ENCODE measurements around the gene MRPS35.
A peak's percentile ranks its signal among the peaks of the same experiment; 100 is the strongest.
"Not testable (repeated sequence)": the region's sequence is repeated elsewhere in the genome, so short reads cannot be mapped to it uniquely, and the experiment has no call there.

MRPS35 gene

DNA sequence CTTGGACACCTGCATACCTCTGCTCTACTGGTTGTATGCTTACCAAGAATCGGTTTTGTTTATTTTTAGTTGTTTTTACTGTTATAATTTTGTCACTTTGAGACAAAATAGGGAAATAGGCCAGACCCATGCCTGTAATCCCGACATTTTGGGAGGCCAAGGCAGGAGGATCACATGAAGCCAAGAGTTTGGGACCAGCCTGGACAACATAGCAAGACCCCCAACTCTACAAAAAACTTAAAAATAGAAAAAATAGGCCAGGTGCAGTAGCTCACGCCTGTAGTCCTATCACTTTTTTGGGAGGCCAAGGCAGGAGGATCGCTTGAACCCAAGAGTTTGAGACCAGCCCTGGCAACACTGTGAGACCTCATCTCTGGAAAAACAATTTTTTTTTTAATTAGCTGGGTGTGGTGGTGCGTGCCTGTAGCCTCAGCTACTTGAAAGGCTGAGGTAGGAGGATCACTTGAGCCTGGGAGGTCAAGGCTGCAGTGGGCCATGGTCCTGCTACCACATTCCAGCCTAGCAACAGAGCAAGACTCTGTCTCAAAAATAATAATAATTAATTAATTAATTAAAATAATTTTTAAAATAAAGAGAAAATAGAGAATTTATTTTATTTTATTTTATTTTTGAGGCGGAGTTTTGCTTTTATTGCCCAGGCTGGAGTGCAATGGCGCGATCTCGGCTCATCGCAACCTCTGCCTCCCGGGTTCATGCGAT is 1.3 kb upstream of the MRPS35 start:
- no peak for DNase-seq (ENCODE audit: low read depth in 3 of 3)

DNA sequence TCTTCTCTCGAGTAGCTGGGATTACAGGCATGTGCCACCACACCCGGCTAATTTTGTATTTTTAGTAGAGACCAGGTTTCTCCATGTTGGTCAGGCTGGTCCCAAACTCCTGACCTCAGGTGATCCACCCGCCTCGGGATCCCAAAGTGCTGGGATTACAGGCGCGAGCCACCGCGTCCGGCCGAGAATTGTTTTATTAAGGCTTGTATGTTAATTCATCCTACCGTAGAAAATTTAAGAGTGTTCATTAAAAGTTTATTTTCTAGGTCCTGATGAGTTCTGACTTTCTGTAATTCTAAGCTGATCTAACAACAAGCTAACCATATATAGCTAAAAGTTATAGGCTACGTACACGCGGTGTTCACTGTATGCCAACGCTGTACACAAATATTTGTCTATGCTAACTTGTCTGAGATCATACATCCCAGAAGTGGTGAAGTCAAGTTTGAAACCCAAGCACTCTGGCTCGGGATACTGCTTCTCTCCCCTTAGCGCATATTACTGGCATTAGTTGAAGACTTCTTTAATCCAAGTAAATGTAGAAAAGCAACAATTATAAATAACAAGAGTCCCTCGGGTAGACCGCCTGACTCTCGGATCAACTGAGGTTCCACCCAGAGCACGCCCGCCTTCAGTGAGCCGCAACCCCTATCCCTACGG is 570 bp upstream of the MRPS35 start:
- no peak for DNase-seq (ENCODE audit: low read depth in 3 of 3)

DNA sequence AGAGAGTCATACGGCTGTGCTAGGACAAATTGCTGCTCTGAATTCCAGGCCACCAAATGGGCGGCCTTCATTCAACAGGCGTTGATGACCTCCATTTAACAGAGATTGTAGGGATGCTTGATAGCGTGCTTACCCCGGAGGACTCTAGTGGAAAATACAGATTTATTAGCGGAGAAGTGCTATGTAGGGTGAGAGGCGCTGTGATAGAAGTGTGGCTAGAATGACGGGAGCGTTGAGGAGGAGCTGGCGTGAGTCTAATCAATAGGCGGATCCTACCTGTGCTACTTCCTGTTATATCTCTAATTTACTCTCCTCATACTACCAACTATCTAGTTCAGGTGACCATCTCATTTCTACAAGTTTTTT is 668 bp downstream of the MRPS35 start:
- no peak for DNase-seq (ENCODE audit: low read depth in 3 of 3)

DNA sequence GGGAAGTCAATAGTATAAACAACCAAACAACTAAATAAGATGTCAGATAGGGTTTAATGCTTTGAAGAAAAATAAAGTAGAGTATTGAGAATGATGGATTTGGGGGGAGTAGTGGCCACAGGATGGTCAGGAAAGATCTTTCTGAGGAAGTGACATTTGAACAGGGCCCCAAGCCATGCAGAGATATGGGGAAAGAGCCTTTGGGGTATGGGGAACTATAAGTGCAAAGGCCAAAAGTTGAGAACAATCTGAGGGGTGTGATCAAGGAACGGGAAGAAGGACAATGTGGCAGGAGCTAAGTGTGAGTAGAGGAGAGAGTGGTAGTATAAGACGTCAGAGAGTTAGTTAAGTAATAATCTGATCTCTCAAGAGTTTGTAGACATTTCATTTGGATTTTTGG is 1.3 kb downstream of the MRPS35 start:
- DNase-seq (ENCODE audit: low read depth in 3 of 3), result no peak

DNA sequence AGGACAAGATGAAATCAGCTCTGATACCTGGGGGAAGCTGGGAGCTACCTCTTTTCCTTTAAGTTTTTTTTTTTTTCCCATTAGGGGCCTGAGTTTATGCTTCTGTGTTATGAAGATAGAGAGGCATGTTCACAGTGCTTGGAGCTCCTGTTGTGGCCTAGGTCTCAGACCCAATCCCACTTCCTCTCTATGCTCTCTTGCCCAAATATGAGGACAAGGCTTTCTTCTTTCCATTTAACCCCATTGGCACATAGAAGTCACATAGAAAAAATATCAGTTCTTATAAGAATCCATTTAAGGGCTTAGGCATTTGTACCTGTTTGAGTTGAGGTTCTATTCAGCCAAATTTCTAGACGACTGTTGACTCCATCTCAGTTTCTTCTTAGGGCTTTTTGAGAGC is 12.6 kb downstream of the MRPS35 start:
- DNase-seq (ENCODE audit: low read depth in 3 of 3), result no peak

DNA sequence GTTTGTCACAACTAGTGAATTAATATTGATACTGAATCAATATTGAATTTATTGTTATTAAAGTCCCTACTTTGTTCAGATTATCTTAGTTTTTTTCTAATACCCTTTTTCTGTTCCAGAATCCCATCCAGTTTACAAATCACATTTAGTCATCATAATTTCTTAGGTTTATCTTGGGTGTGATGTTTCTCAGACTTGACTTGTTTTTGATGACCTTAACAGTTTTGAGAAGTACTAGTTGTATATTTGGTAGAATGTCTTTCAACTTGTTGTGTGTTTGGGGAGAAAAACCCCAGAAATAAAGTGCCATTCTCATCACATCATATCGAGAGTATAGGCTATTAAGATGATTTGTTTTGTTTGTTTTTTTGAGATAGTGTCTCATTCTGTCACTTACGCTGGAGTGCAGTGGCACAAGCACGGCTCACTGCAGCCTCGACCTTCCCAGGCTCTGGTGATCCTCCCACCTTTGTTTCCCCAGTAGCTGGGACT is 19.5 kb downstream of the MRPS35 start:
- DNase-seq (ENCODE audit: low read depth in 3 of 3), result no peak

DNA sequence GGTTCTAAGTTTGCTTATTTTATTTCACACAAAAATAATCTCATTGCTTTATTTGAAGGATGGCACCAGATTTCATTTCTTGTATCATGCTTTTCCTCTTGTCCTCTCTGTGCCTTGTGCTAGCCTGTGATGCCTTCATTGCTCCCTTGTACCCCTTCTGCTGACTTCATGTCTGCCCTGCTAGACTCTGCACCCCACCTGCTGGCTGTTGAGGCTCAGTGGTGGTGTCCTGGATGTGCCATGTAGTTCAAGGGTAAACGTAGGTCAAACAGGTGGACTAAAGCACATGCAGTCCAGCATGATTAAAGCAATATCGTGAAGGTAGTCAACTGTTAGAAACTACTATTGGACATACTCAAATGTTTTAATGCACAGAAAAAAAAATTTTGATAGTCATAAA is 21.6 kb downstream of the MRPS35 start:
- DNase-seq (ENCODE audit: low read depth in 3 of 3), result no peak

DNA sequence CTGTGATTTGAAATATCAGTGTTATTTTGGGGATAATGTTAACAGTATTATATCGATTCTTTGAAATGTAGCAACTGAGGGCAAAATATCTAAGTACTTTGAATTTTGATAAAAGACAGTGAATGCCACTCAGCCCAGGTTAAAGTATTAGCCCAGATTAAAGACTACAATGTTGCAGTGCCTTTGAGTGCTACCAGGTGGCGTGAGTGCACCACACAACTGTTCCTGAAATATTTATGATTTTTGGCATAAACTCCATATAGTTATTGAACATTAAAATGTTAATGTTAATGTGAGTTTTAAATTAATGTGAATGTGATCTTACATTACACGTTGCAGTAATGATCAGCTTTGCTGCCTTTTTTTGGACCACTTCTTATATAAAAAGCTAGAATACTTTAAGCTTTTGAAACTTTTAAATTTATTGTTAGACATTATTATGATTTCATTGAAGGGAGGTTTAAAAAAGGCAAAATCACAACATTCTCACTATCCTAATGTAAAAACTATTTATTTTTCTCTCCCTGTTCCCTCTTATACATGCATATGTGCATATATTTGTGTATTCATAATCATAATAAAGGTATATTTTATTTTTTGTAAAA is 22.5 kb downstream of the MRPS35 start:
- no peak for DNase-seq (ENCODE audit: low read depth in 3 of 3)

DNA sequence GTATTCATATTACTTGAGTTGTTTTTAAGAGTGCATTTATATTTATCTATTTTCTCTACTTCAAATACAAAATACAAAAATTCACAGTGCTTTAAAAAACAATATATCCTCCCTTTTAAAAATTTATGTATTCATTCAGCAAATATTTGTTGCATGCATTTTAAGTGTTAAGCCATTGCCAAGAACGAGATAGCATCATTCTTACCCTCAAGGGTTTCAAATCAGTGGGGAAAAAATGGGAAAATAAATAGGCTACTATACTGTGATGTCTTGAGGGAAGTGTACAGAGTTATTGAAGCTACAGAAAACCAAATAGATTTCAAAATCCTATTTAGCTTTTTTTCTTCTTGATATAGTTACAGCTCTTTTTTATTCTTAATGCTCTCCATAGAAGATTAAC is 23.2 kb downstream of the MRPS35 start:
- DNase-seq (ENCODE audit: low read depth in 3 of 3), result no peak

DNA sequence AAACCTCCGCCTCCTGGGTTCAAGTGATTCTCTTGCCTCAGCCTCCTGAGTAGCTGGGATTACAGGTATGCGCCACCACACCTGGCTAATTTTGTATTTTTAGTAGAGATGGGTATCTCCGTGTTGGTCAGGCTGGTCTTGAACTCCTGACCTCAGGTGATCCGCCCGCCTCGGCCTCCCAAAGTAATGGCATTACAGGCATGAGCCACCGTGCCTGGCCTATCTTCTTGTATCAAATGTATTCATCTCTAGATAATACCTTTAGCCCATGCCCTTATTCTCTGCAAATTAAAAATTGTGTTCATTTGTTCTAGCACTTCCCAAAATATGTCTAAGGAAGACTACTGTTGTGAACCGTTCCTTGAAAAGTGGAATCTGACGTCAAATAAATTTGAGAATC is 23.7 kb downstream of the MRPS35 start:
- DNase-seq (ENCODE audit: low read depth in 3 of 3), result not testable (repeated sequence)

DNA sequence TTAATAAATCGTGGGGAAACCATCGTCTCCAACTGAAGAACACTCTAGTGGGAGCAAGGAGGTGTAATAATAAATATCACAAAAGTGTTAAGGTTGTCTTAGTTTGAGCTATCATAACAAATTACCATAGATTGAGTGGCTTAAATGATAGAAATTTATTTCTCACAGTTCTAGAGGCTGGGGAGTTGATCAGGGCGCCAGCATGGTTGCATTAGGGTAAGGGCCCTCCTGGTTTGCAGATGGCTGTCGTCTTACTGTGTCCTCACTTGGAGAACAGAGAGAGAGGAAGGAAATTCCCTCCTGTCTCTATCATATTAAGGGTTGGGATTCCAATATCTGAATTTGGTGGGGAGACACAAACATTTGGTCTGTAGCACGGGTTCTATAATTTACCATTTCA is 33.0 kb downstream of the MRPS35 start:
- DNase-seq (ENCODE audit: low read depth in 3 of 3), result no peak

DNA sequence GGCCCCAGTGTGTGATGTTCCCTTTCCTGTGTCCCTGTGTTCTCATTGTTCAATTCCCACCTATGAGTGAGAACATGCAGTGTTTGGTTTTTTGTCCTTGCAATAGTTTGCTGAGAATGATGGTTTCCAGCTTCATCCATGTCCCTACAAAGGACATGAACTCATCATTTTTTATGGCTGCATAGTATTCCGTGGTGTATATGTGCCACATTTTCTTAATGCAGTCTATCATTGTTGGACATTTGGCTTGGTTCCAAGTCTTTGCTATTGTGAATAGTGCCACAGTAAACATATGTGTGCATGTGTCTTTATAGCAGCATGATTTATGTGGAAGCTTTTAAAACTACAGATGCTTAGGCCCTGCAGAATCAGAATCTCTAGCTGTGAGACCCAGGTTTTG is 35.1 kb downstream of the MRPS35 start:
- not testable (repeated sequence) for DNase-seq (ENCODE audit: low read depth in 3 of 3)

DNA sequence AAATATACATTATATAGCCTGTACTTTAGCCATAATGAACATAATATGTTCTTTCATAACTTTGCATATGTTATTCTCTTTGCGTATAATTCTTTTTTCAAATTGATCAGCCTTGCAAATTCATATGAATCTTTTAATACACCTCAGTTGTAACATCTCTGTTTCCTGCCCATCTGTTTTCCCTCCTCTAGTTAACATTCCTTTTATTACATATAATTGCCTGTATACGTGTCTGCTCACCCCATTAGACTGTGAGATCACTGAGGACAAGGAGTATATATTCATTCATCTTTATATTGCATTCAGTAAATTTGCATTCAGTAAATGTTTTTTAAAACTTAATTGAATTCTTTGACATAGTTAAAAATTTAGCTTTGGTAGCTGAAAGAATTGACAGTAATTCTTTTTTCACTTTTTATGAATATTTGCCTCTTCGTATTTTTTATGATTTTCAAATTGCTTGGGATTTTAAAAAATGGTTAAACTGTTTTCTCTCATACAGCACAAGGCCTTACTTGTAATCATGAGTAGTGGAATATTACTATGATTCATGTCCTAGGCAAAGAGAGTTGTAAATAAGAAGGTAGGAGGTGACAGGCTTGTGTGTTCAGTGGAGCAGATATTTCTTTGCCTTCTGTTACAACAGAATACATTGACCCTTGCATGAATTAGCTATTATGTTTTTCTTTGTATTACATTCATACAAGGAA is 36.6 kb downstream of the MRPS35 start:
- DNase-seq (ENCODE audit: low read depth in 3 of 3), result no peak

DNA sequence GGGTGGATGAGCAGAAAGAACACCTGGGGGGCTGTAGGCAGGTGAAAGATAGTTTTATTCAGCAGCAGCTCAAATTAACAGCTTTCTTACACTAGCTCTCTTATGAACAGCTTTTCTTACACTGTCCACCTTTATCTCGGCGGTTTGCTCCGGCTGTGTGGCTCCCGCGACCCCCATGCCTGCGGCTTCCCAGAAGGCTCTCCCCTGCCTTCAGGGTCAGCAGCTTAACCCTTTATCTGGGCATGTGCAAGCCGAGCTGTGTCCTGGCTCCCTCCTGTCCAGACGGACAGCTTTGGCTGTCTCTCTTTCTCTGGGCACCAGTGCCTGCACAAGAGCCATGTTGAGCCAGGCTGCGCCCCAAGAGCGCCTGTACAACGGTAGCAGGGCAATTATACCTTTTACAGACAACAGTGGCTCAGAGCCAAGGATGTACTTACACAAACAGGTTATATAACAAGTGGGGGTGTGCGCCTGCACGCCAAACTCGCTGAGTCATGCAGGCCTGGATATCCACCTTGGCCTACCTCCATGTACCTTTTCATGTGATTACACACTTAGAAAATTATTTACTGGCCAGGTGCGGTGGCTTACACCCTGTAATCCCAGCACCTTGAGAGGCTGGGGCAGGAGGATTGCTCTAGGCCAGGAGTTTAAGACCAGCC is 40.9 kb downstream of the MRPS35 start:
- DNase-seq (ENCODE audit: low read depth in 3 of 3), result no peak

DNA sequence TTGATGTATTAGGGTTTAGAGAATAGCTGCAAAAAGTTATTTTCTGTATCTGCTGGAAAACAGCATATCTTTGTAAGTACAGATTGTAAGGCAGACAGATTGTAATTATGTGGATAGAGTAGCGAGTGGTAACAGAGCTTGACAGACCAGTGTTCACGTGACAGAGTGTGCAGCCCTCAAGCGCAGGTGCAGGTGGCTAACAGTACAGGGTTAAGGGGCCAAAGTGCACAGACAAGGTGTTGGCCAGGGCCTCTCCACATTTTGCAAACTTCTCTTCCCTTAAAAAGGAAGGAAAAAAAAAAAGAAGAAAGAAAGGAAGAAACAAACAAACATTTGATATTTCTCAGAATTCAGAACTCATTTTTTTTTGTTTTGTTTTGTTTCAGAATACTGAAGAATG is 44.2 kb downstream of the MRPS35 start:
- DNase-seq (ENCODE audit: low read depth in 3 of 3), result no peak

DNA sequence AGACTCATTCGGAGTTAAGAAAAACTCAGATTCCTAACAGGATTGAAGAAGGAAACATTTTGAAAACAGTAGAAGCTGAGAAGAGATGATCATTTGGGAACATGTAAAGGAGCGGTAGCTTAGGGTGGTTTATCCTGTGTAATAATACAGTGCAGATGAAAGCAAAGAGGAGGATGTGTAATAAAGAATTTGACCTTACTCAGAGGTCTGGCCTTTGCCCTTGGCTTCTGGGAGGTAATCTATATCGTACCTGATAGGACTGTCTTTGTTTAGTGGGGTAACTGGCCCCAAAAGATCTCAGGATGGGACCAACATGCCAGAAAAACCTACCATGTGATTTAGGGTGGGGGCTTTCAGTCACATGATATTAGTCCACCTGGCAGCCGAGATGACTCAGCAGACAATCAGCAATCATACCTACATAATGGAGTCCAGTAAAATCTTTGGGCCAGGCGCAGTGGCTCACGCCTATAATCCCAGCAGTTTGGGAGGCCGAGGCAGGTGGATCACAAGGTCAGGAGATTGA is 46.1 kb downstream of the MRPS35 start:
- no peak for DNase-seq (ENCODE audit: low read depth in 3 of 3)

DNA sequence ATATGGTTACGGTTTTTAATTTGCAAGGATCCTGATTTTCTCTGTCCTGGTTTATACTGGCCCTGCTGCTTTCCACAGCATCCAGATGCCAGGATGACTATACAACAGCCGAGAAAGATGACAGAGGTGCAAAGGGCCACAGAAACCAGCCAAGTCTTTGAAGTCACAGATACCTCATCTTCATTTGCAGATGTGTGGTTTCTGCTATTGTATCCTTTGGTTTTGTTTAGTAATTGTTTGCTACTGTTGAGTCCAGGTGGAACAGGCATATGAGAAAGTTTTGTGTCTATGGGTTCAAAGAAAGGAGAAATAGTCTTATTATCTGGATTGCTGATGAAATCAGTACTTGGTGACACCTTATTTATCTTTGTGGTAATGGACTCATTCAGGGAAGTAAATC is 52.1 kb downstream of the MRPS35 start:
- DNase-seq (ENCODE audit: low read depth in 3 of 3), result peak in 1 of 3 donors; percentile 22

DNA sequence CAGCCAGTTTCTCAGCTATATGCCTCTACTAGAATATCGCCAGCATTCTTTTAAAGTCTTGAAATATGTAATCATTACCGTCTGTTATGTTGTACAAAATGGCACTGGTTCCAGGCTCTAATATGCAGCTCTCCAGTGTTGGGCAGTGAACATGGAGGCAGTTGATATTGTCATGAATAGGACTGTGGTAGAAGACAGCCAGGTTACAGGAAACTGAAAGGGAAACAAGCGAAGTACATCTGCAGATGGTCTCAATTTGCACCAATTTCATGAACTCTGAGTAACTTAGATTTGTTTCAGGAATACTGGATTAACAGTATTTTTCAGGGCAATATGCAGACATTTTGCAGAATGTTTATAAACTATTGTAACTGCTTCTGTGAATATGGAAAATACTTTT is 56.0 kb downstream of the MRPS35 start:
- DNase-seq (ENCODE audit: low read depth in 3 of 3), result no peak

DNA sequence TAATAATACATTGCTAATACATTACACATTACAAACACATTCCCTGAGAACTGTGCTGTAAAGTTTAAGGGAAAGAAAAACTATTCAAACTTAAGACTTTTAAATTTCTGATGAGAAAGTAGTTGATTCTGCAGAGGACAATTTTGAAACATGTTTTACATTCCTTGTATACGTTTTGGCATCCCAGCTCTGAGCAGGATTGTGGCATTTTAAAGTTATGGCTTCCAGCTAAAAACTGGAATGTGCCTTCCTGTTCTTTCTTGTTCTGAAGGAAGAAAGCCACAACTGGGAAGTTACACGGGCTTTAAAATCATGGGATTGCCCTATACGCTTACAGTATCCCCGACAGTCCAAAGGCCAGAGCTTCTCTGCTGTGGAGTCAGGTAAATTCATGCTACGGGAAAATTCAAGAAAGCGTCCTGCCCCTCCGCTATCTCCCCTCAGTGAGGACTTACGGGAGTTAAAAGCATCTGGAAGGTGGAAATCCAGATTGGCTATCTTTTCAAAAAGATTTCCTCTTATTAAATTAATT is 58.6 kb downstream of the MRPS35 start:
- DNase-seq (ENCODE audit: low read depth in 3 of 3), result no peak

DNA sequence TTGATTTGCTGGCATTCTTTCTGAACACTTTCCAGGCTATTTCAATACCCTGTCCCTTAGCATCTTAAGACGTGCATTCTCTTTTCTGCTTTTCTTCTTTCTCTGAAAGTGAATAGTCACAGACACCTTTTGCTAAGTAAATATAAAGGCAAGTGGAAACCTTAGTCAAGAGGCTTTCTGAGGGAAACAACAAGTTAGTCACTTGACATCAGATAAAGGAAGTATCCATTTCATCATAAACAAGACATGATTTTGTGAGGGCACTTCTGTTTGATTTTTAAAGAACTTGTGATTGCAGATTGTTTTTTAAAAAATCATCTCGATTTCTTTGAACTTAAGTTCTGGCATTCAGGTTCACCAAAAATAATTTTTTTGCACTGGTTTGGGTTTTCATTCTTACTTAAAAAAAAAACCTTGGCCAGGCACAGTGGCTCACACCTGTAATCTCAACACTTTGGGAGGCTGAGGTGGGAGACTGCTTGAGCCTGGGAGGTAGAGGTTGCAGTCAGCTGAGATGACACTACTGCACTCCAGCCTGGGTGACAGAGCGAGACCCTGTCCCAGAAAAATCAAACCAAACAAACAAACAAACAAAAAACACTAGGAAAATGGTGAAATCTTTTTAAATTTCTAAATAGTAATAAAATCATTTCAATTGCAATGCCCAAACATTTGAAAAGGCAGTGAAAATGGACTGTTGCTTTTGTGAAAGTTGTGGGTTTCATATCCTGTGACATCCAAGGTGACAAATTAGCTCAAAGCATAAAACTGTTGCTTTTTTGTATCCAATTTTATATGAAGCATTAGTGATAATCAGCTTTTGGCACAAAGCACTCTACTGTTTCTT is 61.1 kb downstream of the MRPS35 start:
- DNase-seq (ENCODE audit: low read depth in 3 of 3), result no peak

Data from stimulated activated CD4-positive, alpha-beta T cell treated with anti-CD3 and anti-CD28 coated beads, TNF-alpha, amount 100 ng/mL, for 48 hours (primary cell).